CMK (cell line): ENCODE results near the gene SPOCK1.

ENCODE experiments used
- DNase-seq: peaks from one replicate; pipeline ENCODE4 v3.0.0-alpha.2; 2010; ENCODE audit warnings: low read depth

Gene SPOCK1

DNA sequence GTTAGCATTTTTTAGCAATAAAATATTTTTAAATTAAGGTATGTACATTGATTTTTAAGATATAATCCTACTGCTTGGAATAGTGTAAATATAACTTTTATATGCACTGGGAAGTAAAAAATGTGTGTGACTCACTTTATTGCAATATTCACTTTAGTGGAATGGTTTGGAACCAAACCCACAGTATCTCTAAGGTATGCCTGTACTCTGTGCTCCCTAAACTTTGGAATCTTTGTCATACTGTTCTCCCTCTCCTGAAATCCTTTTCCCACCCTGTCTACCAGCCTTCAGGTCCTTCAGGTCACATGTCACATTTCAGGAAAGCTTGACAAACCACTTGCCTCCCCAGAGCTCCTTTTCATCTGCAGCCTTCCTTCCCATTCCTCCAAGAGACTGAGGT lies 308.7 kb downstream of the SPOCK1 start:
- no peak for DNase-seq

DNA sequence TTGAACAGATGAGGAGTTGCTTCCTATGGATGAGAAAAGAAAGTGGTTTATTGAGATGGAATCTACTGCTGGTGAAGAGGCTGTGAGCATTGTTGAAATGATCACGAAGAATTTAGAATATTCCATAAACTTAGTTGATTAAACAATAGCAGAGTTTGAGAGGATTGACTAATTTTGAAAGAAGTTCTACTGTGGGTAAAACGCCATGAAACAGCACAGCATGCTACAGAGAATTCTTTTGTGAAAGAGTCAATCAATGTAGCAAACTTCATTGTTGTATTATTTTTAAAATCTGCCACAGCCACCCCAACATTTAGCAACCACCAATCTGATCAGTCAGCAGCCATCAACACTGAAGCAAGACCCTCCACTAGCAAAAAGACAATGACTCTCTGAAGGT lies 309.1 kb downstream of the SPOCK1 start:
- DNase-seq = no peak

DNA sequence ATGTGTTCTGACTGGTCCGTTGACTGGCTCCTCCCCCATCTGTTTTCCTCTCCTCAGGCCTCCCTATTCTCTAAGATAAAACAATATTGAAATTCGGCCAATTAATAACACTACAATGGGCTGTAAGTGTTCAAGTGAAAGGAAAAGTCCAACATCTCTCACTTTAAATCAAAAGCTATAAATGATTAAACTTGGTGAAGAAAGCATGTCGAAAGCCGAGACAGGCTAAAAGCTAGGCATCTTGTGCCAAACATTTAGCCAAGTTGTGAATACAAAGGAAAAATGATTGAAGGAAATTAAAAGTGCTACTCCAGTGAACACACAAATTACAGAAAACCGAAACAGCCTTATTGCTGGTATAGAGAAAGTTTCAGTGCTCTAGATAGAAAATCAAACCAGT lies 310.6 kb downstream of the SPOCK1 start:
- no peak for DNase-seq

DNA sequence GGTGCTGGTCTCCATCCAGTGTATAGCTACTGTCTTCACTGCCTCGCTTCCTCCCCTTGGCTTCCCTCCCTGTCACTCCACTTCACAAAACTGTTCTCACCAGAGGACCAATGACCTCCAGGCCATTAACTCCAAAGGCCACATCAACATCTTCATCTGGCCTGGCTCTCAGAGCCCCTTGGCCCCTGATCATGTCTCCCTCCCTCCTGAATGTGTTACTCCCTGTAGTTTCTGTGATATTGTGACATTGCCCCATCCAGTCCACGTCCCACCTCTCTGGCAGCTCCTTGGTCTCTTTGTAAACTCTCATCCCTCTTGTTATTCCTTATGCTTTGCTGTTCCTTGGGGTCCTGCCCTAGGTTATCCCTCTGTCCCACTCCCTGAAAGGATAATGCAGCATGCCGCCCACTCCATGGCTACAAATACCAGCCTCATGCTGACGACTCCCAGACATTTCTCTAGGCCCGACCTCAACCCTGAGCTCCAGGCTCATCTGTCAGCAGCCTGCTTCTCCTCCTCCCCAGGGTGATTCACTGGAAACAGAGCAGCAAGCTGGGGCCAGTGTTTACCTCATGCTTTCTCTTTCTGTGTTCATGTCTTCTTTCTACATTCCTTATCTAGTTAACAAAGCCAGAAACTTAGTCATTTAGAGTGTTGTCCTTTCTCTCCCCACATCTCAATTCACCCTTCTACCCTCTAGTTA lies 312.2 kb downstream of the SPOCK1 start:
- no peak for DNase-seq

DNA sequence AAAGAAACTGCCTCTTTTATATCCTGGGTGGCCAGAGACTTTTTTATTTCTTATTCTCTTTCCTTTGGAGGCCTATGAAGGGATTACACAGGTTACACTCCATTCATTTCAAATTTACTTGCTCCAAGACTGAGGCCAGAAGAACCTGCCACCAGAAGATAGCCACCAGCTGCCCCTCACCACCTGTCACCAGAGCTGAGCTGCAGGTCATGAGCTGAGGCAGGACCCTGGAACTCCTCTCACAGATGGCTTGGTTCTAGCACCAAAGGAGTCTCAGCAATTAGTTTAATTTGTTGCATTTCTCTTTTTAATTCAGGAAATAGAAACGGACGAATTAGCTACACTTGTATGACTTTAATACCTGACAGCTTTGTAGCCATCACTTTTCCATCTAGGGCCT lies 313.9 kb downstream of the SPOCK1 start:
- DNase-seq = no peak

DNA sequence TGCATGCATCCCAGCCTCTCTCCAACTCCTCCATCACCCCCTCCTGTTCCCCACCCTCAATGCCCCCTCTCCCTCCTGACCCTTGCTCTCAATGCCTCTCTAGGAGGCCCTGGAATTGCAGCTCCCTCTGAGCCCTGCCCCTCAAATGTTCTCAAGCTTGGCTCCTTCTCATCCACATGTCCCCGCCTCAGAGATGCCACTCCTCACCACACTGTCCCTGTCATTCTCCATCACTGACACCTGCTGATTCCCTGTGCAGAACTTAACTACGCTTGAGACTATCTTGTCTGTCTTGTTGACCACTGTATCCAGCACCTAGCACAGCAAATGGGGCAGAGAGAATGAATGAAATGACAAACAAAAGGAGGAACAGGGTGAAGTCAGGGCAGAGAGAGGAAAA lies 314.4 kb downstream of the SPOCK1 start:
- no peak for DNase-seq

DNA sequence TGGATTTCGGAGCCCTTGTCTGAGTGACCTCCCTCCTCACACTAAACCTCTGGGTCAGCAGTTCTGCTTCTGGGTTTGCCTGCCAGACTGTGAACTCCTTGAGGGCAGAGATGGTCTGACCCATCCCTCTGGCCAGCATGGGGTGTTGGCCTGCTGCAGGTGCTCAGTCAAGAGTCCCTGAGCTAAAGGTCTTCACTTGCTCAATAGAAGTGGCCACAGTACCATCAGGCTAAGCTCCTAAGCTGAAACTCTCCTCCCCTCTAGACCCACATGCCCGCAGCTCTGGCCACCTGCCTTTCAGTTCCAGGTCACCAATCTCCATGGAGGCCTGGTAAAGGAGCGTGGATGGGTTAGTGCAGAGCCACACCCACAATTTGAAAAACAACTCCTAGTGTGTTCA lies 316.6 kb downstream of the SPOCK1 start:
- no peak for DNase-seq

DNA sequence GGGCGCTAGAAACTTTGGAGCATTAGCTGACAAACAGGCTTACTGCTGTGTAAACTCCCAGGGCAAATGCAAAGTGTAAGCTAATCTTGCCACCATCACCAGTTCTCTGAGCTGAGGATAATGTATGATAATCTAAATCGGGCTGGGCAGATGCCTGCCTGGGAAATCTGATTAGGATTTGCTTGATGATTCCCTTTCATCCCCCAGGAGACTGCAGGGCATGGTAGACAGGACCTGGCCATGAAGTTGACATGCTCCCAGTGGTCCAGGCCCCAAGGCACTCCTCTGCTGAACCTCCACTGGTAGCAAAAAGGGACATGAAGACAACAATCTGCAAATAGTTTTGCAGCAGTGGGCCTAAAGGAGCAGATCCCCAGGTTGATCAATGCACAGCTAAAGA lies 317.5 kb downstream of the SPOCK1 start:
- no peak for DNase-seq

DNA sequence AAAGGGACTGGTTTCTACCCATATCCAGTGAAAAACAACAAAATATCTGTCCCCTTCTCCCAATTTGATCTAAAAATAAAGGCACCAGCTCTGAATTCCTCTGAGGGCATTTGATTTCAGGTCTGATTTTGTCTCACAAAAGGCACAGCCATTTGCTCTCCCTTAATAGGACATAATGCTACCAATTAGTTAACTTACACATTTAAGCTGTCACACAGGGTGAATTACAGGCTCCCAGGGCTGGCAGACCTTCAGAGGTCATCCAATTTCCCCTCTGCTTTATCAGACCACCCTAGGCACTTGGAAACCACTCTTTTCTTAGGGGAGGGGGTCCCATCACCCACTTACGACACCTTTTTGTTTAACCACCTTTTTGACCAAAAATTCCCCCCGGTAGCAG lies 319.9 kb downstream of the SPOCK1 start:
- DNase-seq = no peak

DNA sequence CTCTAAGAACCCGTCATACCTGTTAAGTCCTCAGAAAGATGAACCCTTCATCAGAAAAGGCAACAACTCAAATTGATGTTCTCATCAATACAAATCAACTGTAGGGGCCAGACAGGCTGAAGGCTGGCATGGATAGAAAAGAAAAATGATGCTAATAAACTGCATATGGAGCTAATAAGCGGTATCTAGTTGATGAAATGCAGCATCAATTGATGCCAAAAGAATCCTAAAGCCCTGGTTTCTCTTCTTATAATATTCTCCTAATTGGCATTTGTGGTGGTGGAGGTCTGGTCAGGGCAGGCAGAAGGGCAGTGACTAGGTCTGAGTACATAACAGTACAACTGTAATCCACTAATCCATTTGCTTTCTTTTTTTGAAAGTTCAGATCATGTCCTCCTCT lies 322.5 kb downstream of the SPOCK1 start:
- no peak for DNase-seq

DNA sequence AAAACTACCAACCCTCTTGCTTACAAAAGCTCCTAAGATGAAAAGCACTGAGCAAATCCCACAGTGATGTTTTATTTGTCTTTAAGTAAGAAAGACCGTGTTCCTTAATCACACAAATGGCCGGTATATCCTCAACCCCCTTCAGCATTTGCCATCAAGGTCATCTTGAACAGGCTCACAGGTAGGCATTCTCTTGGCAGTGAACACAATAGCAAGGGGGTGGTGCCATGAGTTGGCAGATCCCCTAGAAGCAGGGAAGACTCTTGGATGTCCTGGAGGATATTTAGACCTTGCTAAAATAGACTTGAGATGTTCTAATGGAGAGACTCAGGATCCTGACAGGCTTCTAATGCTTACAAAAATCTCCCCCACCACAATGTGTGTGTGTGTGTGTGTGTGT lies 323.0 kb downstream of the SPOCK1 start:
- no peak for DNase-seq

DNA sequence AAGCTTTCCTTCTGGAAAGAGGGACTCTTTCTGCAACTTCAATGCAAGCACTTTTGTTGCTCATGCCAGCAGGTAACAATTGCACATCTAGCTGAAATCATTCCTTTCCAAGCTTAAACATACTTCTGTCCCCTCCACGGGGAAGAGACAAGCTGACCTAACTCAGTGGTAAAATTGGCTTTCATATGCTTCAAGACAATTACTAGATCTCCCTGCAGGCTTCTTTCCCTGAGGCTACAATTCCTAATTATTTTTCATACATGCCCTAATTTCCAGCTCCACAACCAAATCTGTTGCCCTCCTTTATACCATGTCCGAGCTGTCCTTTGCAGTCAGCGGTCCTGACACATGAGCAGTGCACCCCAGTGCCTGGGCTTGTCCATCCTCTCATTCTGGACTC lies 324.9 kb downstream of the SPOCK1 start:
- no peak for DNase-seq

DNA sequence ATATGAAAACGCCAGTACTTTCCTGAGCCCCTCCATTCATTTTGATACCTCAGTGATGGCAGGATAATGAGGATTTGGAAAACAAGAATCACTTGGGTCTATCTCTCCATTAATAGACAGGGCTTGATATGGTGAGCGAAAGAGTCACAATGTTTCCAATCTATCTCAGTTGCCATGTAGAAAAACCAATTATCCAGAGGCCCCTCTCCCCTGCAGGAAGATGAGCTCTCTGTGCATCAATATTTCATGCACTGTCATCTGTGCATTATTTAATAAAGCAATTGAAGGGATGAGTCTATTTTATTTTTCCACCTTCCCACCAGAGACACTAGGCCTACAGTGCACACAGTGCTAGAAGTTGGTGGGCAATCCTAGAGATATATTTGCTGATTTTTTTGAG lies 326.9 kb downstream of the SPOCK1 start:
- DNase-seq = no peak

DNA sequence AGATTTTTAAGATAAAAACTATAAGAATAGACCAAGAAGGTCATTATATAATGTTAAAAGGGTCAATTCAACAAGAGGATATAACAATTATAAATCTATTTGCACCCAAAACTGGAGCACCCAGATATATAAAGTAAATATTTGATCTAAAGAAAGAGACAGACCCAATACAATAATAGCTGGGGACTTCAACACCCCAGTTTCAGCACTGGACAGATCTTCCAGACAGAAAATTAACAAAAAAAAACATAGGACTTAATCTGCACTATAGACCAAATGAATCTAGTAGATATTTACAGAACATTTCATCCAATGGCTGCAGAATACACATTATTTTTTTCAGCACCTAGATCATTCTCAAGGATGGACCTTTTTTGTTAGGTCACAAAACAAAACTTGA lies 331.9 kb downstream of the SPOCK1 start:
- DNase-seq = no peak

DNA sequence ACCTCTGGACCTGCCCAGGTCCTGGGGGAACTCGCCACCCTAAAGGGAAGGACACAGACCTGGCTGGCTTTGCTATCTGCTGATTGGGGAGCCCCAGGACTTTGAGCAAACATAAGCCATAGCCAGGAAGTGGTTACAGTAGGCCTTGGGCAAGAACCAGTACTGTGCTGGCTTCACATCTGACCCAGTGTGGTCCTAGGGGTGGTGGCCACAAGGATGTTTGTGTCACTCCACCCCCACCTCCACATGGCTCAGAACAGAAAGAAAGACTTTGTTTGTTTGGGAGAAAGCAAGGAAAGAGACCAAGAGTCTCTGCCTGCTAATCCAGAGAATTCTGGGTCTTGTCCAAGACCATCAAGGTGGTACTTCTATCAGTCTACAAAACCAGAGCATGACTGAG lies 334.2 kb downstream of the SPOCK1 start:
- no peak for DNase-seq

DNA sequence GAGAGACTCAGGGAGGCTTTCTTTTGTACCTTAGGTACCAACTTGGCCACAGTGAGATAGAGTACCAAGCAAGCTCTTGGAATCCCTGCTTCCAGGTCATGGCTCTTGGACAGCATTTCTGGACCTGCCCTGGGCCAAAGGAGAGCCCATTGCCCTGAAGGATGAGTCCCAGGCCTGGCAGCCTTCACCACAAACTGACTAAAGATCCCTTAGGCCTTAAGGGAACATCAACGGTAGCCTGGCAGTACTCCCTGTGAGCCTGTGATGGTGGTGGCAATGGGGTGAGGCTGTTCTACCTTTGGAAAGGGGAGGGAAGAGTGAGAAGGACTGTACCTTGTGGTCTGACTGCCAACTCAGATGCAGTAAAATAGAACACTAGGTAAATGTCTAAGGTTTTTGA lies 334.6 kb downstream of the SPOCK1 start:
- no peak for DNase-seq

DNA sequence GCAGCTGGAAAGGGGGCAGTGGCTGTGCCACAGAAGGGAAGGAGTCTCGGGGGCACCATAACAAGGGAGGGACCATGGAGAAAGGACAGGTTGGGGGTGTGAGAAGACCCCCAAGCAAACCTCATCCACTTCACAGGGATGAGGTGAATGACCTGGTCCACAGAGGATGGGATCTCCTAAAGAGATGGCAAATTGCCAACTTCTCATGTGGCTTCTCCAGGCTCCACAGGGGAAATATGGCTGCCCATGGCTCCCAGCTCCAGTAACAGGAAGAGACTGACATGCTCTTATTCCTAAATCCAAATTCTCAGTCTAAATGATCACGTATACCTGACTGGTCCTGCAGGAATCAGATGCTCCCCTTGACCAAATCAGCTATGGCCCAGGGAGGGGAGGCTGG lies 340.4 kb downstream of the SPOCK1 start:
- DNase-seq = no peak

DNA sequence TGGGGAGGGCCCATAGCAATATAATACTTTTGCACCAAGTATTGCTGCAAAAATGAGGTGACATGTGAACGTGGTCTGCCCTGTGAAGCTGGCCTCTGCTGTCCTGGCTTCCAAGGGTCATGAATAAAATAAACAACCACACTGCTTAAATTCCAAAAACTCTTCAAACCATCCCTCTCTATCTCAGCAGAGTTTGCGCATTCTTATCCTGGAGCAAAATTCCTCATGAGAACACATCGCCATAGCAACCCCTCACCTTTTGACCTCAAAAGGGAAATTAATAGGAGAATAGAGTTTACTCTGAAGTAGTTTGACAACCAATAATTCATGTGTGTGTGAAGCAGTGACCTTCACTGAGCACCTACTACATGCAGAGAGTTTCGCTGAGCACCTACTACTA lies 342.9 kb downstream of the SPOCK1 start:
- DNase-seq = no peak

DNA sequence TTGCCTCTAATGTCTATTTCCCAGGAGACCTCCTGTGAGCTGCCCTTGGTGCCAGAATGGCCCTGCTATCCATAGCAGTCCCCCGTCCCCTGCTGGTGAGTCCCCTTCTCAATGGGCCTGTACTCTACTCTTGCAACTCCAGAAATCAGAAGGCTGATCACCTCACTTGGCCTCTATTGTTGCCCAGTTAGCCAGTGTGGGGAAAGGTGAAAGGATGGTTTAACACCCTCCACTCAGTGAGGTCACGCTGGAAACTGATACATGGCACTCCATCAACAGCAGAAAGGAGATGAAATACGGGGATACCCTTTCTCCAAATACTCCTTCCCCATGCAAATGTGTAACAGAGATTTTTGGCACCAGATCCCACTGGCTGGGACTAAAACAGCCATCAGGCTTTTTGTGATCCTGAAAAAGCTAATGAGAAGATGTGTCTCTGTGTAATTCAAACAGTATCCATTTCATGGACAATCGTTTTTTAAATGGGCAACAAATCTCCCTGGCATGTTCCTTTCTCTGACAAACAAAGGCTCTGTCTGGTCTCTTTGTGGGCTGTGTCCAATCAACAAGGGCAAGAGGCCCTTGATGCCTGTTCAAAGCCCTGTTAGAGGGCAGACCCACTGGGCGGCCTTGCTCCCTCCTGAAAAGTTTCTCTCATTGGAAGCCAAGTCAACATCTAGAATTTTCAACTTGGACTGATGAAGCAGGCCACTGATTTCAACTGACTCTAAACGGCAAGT lies 343.7 kb downstream of the SPOCK1 start:
- DNase-seq = no peak

DNA sequence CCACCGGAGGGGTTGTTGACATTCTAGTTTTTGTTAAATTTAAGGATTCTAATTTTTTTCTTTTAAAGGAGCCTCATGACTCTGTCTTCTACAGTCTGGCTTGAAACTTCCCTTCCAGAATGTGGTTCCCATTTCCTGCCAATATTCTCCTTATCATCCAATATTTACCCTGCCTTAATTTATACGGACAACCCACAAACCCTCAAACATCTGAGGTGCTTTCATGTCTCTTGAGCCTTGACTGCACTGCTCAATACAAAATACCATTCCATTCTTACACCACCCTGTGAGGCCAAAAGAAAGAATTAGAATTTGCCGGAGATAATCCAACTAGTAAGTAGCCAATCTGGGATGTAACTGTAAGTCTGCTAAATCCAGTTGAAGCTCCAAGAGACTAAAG lies 346.5 kb downstream of the SPOCK1 start:
- DNase-seq = no peak

DNA sequence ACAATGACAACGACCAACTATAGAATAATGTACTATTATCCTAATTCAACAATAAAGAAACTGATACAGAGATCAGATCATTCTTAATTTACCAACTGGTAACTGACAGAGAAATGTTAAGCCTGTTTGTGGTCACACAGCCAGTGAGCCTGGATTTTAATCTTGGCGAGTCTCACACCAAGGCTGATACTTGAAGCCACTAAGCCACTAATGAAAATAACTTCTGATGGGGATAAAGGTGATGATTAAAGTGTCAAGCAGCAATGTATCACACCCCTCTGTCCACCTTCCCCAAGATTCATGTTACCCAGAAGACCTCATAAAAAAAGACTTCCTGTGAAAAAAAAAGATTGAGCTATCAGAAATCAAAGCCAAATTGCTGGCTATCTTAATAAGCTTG lies 350.5 kb downstream of the SPOCK1 start:
- DNase-seq = no peak

DNA sequence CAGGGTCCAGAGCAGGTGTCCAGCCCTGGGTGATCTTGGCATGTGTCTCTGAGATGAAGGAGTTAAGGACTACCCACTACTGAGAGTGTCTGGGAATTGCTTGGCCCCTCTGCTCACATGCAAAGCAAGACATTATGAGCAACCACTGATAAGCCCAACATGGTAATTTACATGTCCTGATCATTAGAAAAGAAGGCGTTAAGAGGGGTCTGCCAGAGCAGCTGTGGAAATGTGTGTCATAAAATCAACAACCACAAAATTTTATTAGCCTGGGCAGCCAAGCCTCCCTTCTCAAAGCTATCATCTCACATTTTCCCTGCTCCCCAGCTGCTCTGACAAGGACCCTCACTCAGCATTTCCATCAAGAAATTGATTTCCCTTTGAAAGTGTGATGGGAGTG lies 351.0 kb downstream of the SPOCK1 start:
- no peak for DNase-seq

DNA sequence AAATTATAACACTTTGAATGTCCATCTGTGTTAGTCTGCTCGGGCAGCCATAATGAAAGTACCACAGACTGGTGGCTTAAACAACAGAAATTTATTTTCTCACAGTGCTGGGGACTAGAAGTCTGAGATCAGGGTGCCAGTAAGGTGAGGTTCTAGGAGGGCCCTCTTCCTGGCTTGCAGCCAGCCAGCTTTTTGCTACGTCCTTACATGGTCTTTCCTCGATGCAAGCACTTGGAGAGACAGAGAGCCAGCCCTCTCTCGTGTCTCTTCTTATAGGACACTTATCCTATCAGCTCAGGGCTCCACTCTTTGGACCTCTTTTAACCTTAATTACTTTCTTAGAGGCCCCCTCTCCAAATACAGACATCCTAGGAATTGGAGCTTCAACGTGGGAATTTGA lies 351.8 kb downstream of the SPOCK1 start:
- DNase-seq = no peak

DNA sequence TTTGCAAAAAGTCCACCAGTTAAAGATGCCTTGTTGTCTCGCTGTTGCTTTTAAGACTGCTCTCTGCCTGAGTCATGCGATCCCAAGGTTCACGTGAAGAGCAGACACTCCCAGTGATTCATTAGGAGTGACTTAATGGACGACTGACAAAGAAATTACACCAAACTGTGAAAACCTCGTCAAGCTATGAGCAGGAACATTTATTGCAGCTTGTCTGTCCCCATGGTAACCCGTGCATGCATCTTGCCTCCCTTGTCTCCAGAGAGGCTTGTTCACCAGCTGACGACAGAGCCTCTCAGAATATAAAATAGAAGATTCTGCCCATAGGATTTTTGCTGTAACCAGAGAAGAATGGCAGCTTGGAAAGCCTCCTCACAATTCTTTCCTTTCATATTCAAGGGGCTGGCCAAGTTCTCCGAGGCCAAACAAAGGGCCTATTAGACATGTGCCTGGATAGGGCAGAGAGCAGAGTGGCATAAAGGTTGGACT lies 352.7 kb downstream of the SPOCK1 start:
- DNase-seq = no peak
